GM08714 (cell line): ENCODE data around the gene RNASEH2A.

Experiments
- H3K4me3 ChIP-seq: fragments of 200-500 bp; sonication (Bioruptor generic); 2 replicates; pipeline ENCODE4 v1.5.1; 2014; ENCODE audit warnings: mild to moderate bottlenecking, low read length, inconsistent platforms
- ZNF274 ChIP-seq: IDR thresholded peaks from 2 replicates; pipeline ENCODE4 v1.6.1; 2012; ENCODE audit warnings: mild to moderate bottlenecking, low read depth, low read length

RNASEH2A gene

GRCh38 chr19:12778017-12778904 is 28.1 kb upstream of the RNASEH2A start:
- no peak for TF ChIP-seq ZNF274
- H3K4me3 ChIP-seq = peak overlapping the region; percentile 80

GRCh38 chr19:12778905-12779161 is 27.6 kb upstream of the RNASEH2A start:
- TF ChIP-seq ZNF274 = no peak
- H3K4me3 ChIP-seq = no peak overlapping the region; the same call in 1 of the 2 replicates

GRCh38 chr19:12779162-12779993 is 27.0 kb upstream of the RNASEH2A start:
- no peak for TF ChIP-seq ZNF274
- H3K4me3 ChIP-seq = no peak overlapping the region

- TF ChIP-seq ZNF274 = no peak
- H3K4me3 ChIP-seq = peak overlapping the region; percentile 57; the same call in 1 of the 2 replicates
Measured at GRCh38 chr19:12782174-12782423, 24.3 kb upstream of the RNASEH2A start.

GRCh38 chr19:12782424-12783290 is 23.7 kb upstream of the RNASEH2A start:
- TF ChIP-seq ZNF274 = no peak

GRCh38 chr19:12783291-12783848 is 23.0 kb upstream of the RNASEH2A start:
- H3K4me3 ChIP-seq = no peak overlapping the region; the same call in 1 of the 2 replicates
- TF ChIP-seq ZNF274 = no peak

More at GRCh38 chr19:12782424-12783290, 23.7 kb upstream of the RNASEH2A start:
- peak overlapping the region; percentile 57; the same call in 1 of the 2 replicates for H3K4me3 ChIP-seq

- H3K4me3 ChIP-seq = no peak overlapping the region
- no peak for TF ChIP-seq ZNF274
Measured at GRCh38 chr19:12783849-12784393, 22.5 kb upstream of the RNASEH2A start.

- no peak for TF ChIP-seq ZNF274
- no peak overlapping the region for H3K4me3 ChIP-seq
Measured at GRCh38 chr19:12784394-12784870, 22.0 kb upstream of the RNASEH2A start.

- H3K4me3 ChIP-seq = no peak overlapping the region
- TF ChIP-seq ZNF274 = no peak
Measured at GRCh38 chr19:12784871-12785430, 21.4 kb upstream of the RNASEH2A start.

GRCh38 chr19:12785431-12786031 is 20.9 kb upstream of the RNASEH2A start:
- H3K4me3 ChIP-seq = no peak overlapping the region

GRCh38 chr19:12786141-12786870 is 20.1 kb upstream of the RNASEH2A start:
- no peak overlapping the region for H3K4me3 ChIP-seq
- TF ChIP-seq ZNF274 = no peak

More at GRCh38 chr19:12785431-12786031, 20.9 kb upstream of the RNASEH2A start:
- TF ChIP-seq ZNF274 = no peak

- TF ChIP-seq ZNF274 = no peak
- no peak overlapping the region for H3K4me3 ChIP-seq
Measured at GRCh38 chr19:12786952-12787351, 19.4 kb upstream of the RNASEH2A start.

GRCh38 chr19:12787458-12787857 is 18.9 kb upstream of the RNASEH2A start:
- no peak overlapping the region for H3K4me3 ChIP-seq
- TF ChIP-seq ZNF274 = no peak
